GM21381 (cell line): Measurements from ENCODE around the gene OR6B2.
"Not testable (repeated sequence)": the region's sequence is repeated elsewhere in the genome, so short reads cannot be mapped to it uniquely, and the experiment has no call there.

ENCODE experiments used
- ATAC-seq: cut with Tn5 transposase; IDR thresholded peaks from one replicate; pipeline ENCODE4 v1.9.1; 2021; ENCODE audit warnings: mild to moderate bottlenecking, moderate library complexity; ENCODE audit not compliant: unreplicated experiment

The OR6B2 gene

GRCh38 chr2:240030379-240031094 is at the start of gene OR6B2:
Gene OR6B2 (minus strand): TSS chr2:240030429. CDS start chr2:240030429, 0 bp downstream.
- no peak for ATAC-seq

- no peak for ATAC-seq
Measured at GRCh38 chr2:240078631-240079030, 48.4 kb upstream of the OR6B2 start.

GRCh38 chr2:240077442-240077841 is 47.2 kb upstream of the OR6B2 start:
- ATAC-seq = no peak

- ATAC-seq = no peak
Measured at GRCh38 chr2:240074545-240074944, 44.3 kb upstream of the OR6B2 start.

GRCh38 chr2:240070907-240071306 is 40.7 kb upstream of the OR6B2 start:
- ATAC-seq = no peak

- ATAC-seq = no peak
Measured at GRCh38 chr2:240069829-240070228, 39.6 kb upstream of the OR6B2 start.

GRCh38 chr2:240068193-240068592 is 38.0 kb upstream of the OR6B2 start:
- ATAC-seq = no peak

GRCh38 chr2:240066489-240066888 is 36.3 kb upstream of the OR6B2 start:
- no peak for ATAC-seq

- ATAC-seq = no peak
Measured at GRCh38 chr2:240064898-240065297, 34.7 kb upstream of the OR6B2 start.

GRCh38 chr2:240060977-240061591 is 30.9 kb upstream of the OR6B2 start:
- ATAC-seq = no peak

GRCh38 chr2:240056678-240057077 is 26.4 kb upstream of the OR6B2 start:
- no peak for ATAC-seq

- ATAC-seq = no peak
Measured at GRCh38 chr2:240055177-240055917, 25.1 kb upstream of the OR6B2 start.

- ATAC-seq = no peak
Measured at GRCh38 chr2:240053173-240054155, 23.2 kb upstream of the OR6B2 start, which contains the start of gene OR6B3. Gene OR6B3 (minus strand): TSS chr2:240053521.

- ATAC-seq = no peak
Measured at GRCh38 chr2:240052524-240052923, 22.3 kb upstream of the OR6B2 start.

GRCh38 chr2:240051697-240052096 is 21.5 kb upstream of the OR6B2 start:
- no peak for ATAC-seq

GRCh38 chr2:240050278-240050677 is 20.0 kb upstream of the OR6B2 start:
- no peak for ATAC-seq

GRCh38 chr2:240048237-240048636 is 18.0 kb upstream of the OR6B2 start:
- no peak for ATAC-seq

GRCh38 chr2:240045098-240045497 is 14.9 kb upstream of the OR6B2 start:
- ATAC-seq = no peak

GRCh38 chr2:240044096-240044495 is 13.9 kb upstream of the OR6B2 start:
- ATAC-seq = not testable (repeated sequence)

GRCh38 chr2:240043279-240043989 is 13.2 kb upstream of the OR6B2 start:
- no peak for ATAC-seq
